Activated CD4-positive, alpha-beta memory T cell treated with anti-CD3 and anti-CD28 coated beads, Interleukin-2, amount 10 ng/mL, durations not matched to agents 7 days and 5 days (primary cell): ENCODE results near the gene ASCL1. TPM values are rescaled to one million over a fixed set of nuclear protein-coding genes. Genes with fewer than 3 reads are reported as not detected.
A peak's percentile ranks its signal among the peaks of the same experiment; 100 is the strongest.

Source experiments
- CTCF ChIA-PET: fragments of 350-600 bp; sonication (Branson Sonifier 250); formaldehyde crosslinking; loops from one replicate; lab custom pipeline; 2021; ENCODE audit warnings: antibody characterized with exemption, inconsistent platforms; lab: Charles Lee
- POLR2A ChIA-PET: fragments of 350-600 bp; sonication (Branson Sonifier 250); formaldehyde crosslinking; loops from one replicate; lab custom pipeline; 2021; ENCODE audit warnings: antibody characterized with exemption; lab: Charles Lee
- DNase-seq: peaks from one replicate; pipeline ENCODE4 v3.0.0-alpha.2; 2020
- H3K27ac Mint-ChIP-seq: one replicate; pipeline ENCODE4 v1.8.0; 2021; ENCODE audit warnings: mild to moderate bottlenecking, mixed read lengths
- H3K27me3 Mint-ChIP-seq: one replicate; pipeline ENCODE4 v1.8.0; 2021; ENCODE audit warnings: mixed read lengths
- H3K36me3 Mint-ChIP-seq: one replicate; pipeline ENCODE4 v1.8.0; 2021; ENCODE audit warnings: low read depth, mixed read lengths
- H3K4me1 Mint-ChIP-seq: one replicate; pipeline ENCODE4 v1.8.0; 2021; ENCODE audit warnings: mixed read lengths
- H3K4me3 Mint-ChIP-seq: one replicate; pipeline ENCODE4 v1.8.0; 2021; ENCODE audit warnings: mild to moderate bottlenecking, mixed read lengths
- H3K9me3 Mint-ChIP-seq: one replicate; pipeline ENCODE4 v1.8.0; 2021; ENCODE audit warnings: mixed read lengths
- total RNA-seq, 2 experiments: library from RNA; stranded (reverse); gene quantifications; one replicate each; pipeline ENCODE4 v1.2.3, GENCODE V29; 2021

ASCL1 gene
- total RNA-seq, 2 experiments from 2014 or later: not detected

- no peak for DNase-seq
- Mint-ChIP-seq H3K36me3 (no peaks in the 10 kb centered on the region), H3K4me3 (no peak overlapping the region), H3K27ac (no peak overlapping the region), H3K27me3 (peaks cover 6% of the 10 kb centered on the region), H3K9me3 (no peaks in the 10 kb centered on the region), H3K4me1 (no peaks in the 10 kb centered on the region)
- POLR2A ChIA-PET: no interaction called here
- CTCF ChIA-PET: interaction anchor here (0.7 kb wide), 1 partner anchor 43 kb away, joined by 3 read pairs; no protein-coding TSS in a partner anchor
Measured at GRCh38 chr12:102927220-102927619, 30.3 kb upstream of the ASCL1 start.

- Mint-ChIP-seq H3K36me3 (no peaks in the 10 kb centered on the region), H3K27me3 (peaks cover 15% of the 10 kb centered on the region), H3K9me3 (no peaks in the 10 kb centered on the region), H3K4me1 (no peaks in the 10 kb centered on the region), H3K27ac (no peak overlapping the region), H3K4me3 (no peak overlapping the region)
- DNase-seq: no peak
- ChIA-PET POLR2A (no interaction called here), CTCF (no interaction called here)
Measured at GRCh38 chr12:102933168-102933567, 24.3 kb upstream of the ASCL1 start.

- peaks cover 8% of the 10 kb centered on the region for H3K27me3 Mint-ChIP-seq
- CTCF ChIA-PET: interaction anchor here (1.6 kb wide), 1 partner anchor 56 kb away, joined by 4 read pairs; no protein-coding TSS in a partner anchor
- H3K4me3 Mint-ChIP-seq: no peak overlapping the region
- no peak for DNase-seq
- H3K9me3 Mint-ChIP-seq: no peaks in the 10 kb centered on the region
- POLR2A ChIA-PET: no interaction called here
- no peaks in the 10 kb centered on the region for H3K36me3 Mint-ChIP-seq
- H3K27ac Mint-ChIP-seq: no peak overlapping the region
- no peaks in the 10 kb centered on the region for H3K4me1 Mint-ChIP-seq
Measured at GRCh38 chr12:102939059-102939458, 18.4 kb upstream of the ASCL1 start.

- H3K4me3 Mint-ChIP-seq: no peak overlapping the region
- H3K4me1 Mint-ChIP-seq: no peaks in the 10 kb centered on the region
- H3K9me3 Mint-ChIP-seq: no peaks in the 10 kb centered on the region
- H3K36me3 Mint-ChIP-seq: no peaks in the 10 kb centered on the region
- CTCF ChIA-PET: interaction anchor here (1.6 kb wide), 1 partner anchor 56 kb away, joined by 4 read pairs; no protein-coding TSS in a partner anchor
- peaks cover 8% of the 10 kb centered on the region for H3K27me3 Mint-ChIP-seq
- no peak for DNase-seq
- POLR2A ChIA-PET: no interaction called here
- H3K27ac Mint-ChIP-seq: no peak overlapping the region
Measured at GRCh38 chr12:102939670-102940222, 17.7 kb upstream of the ASCL1 start.

GRCh38 chr12:102946042-102946441, 11.4 kb upstream of the ASCL1 start:
- Mint-ChIP-seq H3K27me3 (peaks cover 31% of the 10 kb centered on the region), H3K27ac (no peak overlapping the region), H3K4me1 (peaks cover 3% of the 10 kb centered on the region), H3K9me3 (no peaks in the 10 kb centered on the region), H3K36me3 (no peaks in the 10 kb centered on the region), H3K4me3 (no peak overlapping the region)
- ChIA-PET CTCF (no interaction called here), POLR2A (no interaction called here)
- DNase-seq: no peak

GRCh38 chr12:102948941-102949352, 8.5 kb upstream of the ASCL1 start:
- no peak overlapping the region for H3K4me3 Mint-ChIP-seq
- H3K36me3 Mint-ChIP-seq: no peaks in the 10 kb centered on the region
- CTCF ChIA-PET: interaction anchor here (0.6 to 2.6 kb wide), 10 partner anchors 11 to 1401 kb away, joined by 3 to 56 read pairs (median 3); no protein-coding TSS in a partner anchor
- no peaks in the 10 kb centered on the region for H3K9me3 Mint-ChIP-seq
- DNase-seq: peak; percentile 51
- H3K4me1 Mint-ChIP-seq: peaks cover 16% of the 10 kb centered on the region
- POLR2A ChIA-PET: no interaction called here
- peaks cover 40% of the 10 kb centered on the region for H3K27me3 Mint-ChIP-seq
- no peak overlapping the region for H3K27ac Mint-ChIP-seq

GRCh38 chr12:102950107-102950949, 7.1 kb upstream of the ASCL1 start:
- Mint-ChIP-seq H3K9me3 (no peaks in the 10 kb centered on the region), H3K4me3 (peak overlapping the region; percentile 4), H3K4me1 (peaks cover 29% of the 10 kb centered on the region), H3K27me3 (peaks cover 49% of the 10 kb centered on the region), H3K27ac (no peak overlapping the region), H3K36me3 (no peaks in the 10 kb centered on the region)
- CTCF ChIA-PET: interaction anchor here (1.6 kb wide), 1 partner anchor 598 kb away, joined by 12 read pairs; no protein-coding TSS in a partner anchor
- DNase-seq: no peak
- POLR2A ChIA-PET: no interaction called here

GRCh38 chr12:102950950-102951619, 6.4 kb upstream of the ASCL1 start:
- CTCF ChIA-PET: interaction anchor here (1.6 kb wide), 1 partner anchor 597 kb away, joined by 12 read pairs; no protein-coding TSS in a partner anchor
- Mint-ChIP-seq H3K4me3 (no peak overlapping the region), H3K4me1 (peaks cover 32% of the 10 kb centered on the region), H3K27ac (no peak overlapping the region), H3K36me3 (no peaks in the 10 kb centered on the region), H3K27me3 (peaks cover 56% of the 10 kb centered on the region), H3K9me3 (peaks cover 3% of the 10 kb centered on the region)
- no peak for DNase-seq
- POLR2A ChIA-PET: no interaction called here

- POLR2A ChIA-PET: no interaction called here
- Mint-ChIP-seq H3K27me3 (peaks cover 61% of the 10 kb centered on the region), H3K36me3 (peaks cover under 1% of the 10 kb centered on the region), H3K27ac (no peak overlapping the region), H3K4me1 (peaks cover 35% of the 10 kb centered on the region), H3K9me3 (peaks cover 3% of the 10 kb centered on the region), H3K4me3 (no peak overlapping the region)
- DNase-seq: no peak
- CTCF ChIA-PET: interaction anchor here (0.6 to 1.6 kb wide), 2 partner anchors 23 to 597 kb away, joined by 5 to 9 read pairs; no protein-coding TSS in a partner anchor
Measured at GRCh38 chr12:102951841-102952240, 5.6 kb upstream of the ASCL1 start.

- H3K9me3 Mint-ChIP-seq: peaks cover 3% of the 10 kb centered on the region
- H3K36me3 Mint-ChIP-seq: peaks cover 4% of the 10 kb centered on the region
- peaks cover 66% of the 10 kb centered on the region for H3K27me3 Mint-ChIP-seq
- CTCF ChIA-PET: interaction anchor here (1.6 kb wide), 1 partner anchor 596 kb away, joined by 9 read pairs; no protein-coding TSS in a partner anchor
- no peak overlapping the region for H3K27ac Mint-ChIP-seq
- POLR2A ChIA-PET: no interaction called here
- H3K4me3 Mint-ChIP-seq: no peak overlapping the region
- DNase-seq: no peak
- peaks cover 42% of the 10 kb centered on the region for H3K4me1 Mint-ChIP-seq
Measured at GRCh38 chr12:102953221-102953620, 4.3 kb upstream of the ASCL1 start.

GRCh38 chr12:102954134-102954533, 3.3 kb upstream of the ASCL1 start:
- H3K27me3 Mint-ChIP-seq: peaks cover 70% of the 10 kb centered on the region
- ChIA-PET CTCF (no interaction called here), POLR2A (no interaction called here)
- H3K9me3 Mint-ChIP-seq: peaks cover 3% of the 10 kb centered on the region
- peaks cover 45% of the 10 kb centered on the region for H3K4me1 Mint-ChIP-seq
- no peak overlapping the region for H3K27ac Mint-ChIP-seq
- no peak overlapping the region for H3K4me3 Mint-ChIP-seq
- H3K36me3 Mint-ChIP-seq: peaks cover 4% of the 10 kb centered on the region
- DNase-seq: peak; percentile 44

GRCh38 chr12:102955926-102956737, 1.3 kb upstream of the ASCL1 start:
- CTCF ChIA-PET: no interaction called here
- POLR2A ChIA-PET: no interaction called here
- H3K4me1 Mint-ChIP-seq: peaks cover 44% of the 10 kb centered on the region

More at GRCh38 chr12:102955926-102956737, 1.3 kb upstream of the ASCL1 start:
- peaks cover 67% of the 10 kb centered on the region for H3K27me3 Mint-ChIP-seq
- no peak overlapping the region for H3K4me3 Mint-ChIP-seq
- H3K36me3 Mint-ChIP-seq: peaks cover 4% of the 10 kb centered on the region
- no peak for DNase-seq
- no peak overlapping the region for H3K27ac Mint-ChIP-seq
- H3K9me3 Mint-ChIP-seq: peaks cover 3% of the 10 kb centered on the region
